G401 (cell line): ENCODE data around the gene PCGF1. TPM values are rescaled to one million over a fixed set of nuclear protein-coding genes. Genes with fewer than 3 reads are reported as not detected.
A peak's percentile ranks its signal among the peaks of the same experiment; 100 is the strongest.

Source experiments
- DNase-seq: peaks from one replicate; pipeline ENCODE4 v3.0.0-alpha.2; 2015; ENCODE audit warnings: low spot score
- in situ Hi-C: cut with HindIII; loops from 2 replicates; pipeline ENCODE4 v1.10.0; 2016; ENCODE audit warnings: low sequenced_read_pairs, mixed read lengths
- total RNA-seq: library from RNA; depleted of rRNA; stranded (reverse); fragments of >200 nt; shearing (Covaris generic); gene quantifications from 2 replicates; pipeline ENCODE4 v1.2.3, GENCODE V29; 2014; rRNA removed

PCGF1 gene
- 38.2 and 39.9 TPM in 2 replicates for total RNA-seq

DNA sequence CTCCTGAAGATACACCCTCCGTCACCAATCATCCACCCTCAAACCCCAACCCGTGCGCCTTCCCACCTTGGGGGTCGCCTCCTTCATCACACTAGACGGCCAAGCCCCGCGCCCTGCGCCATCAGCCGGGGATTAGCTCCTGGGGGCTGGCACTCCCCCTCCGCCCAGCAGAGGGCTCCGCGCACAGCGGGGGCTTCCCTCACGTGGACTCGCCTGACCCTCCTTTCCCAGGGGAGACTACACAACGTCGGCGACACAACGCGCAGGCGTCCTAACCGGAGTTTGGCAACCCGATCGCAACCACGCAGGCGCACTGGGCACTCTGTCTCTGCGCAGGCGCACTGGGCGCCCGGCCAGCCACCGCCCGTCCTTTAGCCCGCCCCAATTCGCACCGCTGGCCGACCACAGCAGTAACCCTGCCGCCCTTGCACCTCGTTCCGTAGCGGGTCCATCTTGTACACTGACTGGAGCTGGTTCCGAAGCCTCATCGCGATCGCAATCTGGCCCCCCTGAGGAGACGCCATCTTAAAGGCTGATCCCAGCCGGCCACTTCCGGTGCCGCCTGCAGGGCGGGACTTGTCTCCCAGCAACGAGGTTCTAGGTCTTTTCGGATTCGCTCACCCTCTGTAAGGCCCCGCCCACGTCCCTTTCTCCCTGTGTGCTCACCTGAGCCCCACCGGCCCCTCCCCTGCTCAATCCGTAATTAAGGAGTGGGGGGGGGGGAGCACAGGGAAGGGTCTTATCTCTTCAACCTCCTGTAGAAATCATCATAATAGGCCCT lies at the start of gene PCGF1:
Gene PCGF1 (minus strand): TSS at position 551 of the 781 bp plus-strand sequence. CDS start 27 bp downstream, at position 524.
- in situ Hi-C loops: no loop called here
- DNase-seq: peak; percentile 99

DNA sequence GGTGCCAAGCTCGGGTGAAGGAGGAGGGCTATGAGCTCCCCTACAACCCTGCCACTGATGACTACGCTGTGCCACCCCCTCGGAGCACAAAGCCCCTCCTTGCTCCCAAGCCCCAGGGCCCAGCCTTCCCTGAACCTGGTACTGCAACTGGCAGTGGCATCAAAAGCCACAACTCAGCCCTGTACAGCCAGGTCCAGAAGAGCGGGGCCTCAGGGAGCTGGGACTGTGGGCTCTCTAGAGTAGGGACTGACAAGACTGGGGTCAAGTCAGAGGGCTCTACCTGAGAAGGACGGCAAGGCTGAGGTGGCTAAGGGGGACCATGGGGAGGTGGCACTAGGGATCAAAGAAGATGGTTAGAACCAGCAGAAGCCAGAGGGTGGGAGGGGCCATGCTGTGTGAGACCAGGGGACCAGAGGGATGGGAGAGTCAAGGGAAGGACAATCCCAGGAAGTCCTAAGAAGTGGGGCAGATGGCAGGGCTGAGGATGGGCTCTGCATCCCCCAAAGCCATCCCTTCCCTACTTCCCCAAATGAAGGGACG lies 49.4 kb upstream of the PCGF1 start:
- in situ Hi-C loops: no loop called here
- no peak for DNase-seq

DNA sequence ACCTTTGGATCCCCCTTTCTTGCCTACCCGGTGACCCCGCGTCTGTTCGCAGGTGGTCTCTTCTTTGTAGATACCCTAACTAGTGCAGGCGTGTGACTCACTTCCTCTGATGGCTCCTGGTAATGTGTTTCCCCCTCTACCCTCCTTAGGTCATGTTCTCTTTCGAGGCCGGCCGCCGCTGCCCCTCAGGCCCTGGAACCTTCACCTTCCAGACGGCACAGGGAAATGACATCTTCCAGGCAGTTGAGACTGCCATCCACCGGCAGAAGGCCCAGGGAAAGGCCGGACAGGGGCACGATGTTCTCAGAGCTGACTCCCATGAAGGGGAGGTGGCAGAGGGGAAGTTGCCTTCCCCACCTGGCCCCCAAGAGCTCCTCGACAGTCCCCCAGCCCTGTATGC lies 48.7 kb upstream of the PCGF1 start:
- DNase-seq: no peak
- in situ Hi-C loops: no loop called here

DNA sequence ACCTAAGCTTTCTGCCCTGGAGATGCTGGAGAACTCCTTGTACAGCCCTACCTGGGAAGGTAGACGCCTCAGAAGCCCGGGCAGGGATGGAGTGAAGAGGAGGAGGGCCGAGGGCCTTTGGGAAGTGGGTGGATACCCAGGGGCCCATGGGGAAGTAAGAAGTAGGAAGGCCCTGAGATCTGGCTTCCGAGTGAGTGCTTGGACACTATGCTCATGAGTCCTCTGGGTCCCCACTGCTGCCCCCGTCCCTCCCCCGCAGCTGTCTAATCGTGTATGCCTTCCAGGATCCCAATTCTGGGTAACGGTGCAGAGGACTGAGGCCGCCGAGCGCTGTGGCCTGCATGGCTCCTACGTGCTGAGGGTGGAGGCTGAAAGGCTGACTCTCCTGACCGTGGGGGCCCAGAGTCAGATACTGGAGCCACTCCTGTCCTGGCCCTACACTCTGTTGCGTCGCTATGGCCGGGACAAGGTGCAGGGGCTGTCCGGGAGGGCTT lies 48.2 kb upstream of the PCGF1 start:
- in situ Hi-C loops: no loop called here
- no peak for DNase-seq

DNA sequence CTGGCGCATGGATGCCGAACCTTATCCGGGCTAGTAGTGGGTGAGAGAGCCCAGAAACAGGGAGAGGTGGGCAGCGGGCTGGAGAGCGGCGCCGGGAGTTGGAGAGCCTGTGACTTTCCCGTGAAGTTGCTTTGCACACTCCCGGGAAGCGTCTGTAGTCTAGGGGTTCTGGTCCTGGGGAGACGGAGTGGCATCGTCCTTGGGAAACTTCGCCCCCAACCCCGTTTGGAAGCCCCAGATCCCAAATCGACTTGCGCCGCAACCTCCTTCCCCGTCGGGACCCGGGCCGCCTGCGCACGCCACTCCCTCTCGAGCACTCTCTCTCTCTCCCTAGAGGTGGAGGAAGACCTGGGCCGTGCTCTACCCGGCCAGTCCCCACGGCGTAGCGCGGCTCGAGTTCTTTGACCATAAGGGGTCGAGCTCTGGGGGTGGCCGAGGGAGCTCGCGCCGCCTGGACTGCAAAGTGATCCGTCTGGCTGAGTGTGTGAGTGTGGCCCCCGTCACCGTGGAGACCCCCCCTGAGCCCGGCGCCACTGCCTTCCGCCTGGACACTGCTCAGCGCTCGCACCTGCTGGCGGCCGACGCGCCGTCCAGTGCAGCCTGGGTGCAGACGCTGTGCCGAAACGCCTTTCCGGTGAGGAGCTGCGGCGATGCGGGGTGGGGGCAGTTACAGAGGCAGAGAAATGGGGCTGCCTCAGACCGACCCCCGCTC lies 47.5 kb upstream of the PCGF1 start:
- in situ Hi-C loops: no loop called here
- DNase-seq: no peak

DNA sequence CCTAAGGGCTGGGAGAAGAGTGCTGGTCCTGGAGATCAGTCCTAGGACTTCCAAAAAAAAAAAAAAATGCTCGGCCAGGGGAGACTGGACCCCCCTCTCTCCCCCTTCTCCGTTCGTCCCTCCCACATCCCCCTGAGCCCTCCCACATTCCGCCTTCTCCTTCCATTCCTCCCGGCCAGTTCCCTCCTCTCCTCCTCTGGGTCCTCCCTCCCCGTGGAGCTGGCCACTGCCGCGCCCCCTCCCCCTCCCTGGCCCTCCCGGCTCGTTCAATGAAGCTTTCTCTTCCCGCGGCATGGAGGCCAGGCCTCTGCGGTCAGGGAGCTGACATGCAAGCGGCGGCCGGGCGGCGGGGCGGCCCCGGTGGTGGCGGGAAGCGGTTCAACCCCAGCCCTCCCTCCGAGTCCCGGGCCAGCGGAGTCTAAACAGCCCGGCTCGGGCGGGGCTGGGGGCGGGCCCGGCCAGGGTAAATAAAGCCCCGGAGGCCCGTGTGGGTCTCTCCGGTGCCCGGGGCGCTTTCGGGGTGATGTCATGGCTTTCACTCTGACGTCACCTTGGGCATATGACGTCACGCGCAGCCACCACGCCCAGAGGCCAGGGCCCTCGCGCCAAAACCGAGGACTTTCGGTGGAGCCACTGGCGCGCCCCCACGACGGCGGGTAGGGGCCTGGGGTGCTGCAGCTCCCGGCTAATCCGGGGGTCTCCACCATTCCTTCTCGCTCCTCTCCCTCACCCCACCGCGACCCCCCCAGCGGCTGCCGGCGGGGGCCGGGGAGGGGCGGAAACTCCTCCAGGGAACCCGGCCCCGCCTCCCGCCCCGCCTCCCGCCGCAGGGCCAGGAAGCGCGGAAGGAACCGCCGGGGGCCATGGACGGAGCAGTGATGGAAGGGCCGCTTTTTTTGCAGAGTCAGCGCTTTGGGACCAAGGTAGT lies 46.7 kb upstream of the PCGF1 start, which contains the start of the genes DOK1 and LOXL3:
Gene DOK1 (plus strand): TSS at position 829 of the 928 bp plus-strand sequence. CDS start 35 bp downstream, at position 864.
Gene LOXL3 (minus strand): TSS at position 51 of the 928 bp plus-strand sequence. CDS start 1,308 bp downstream, outside the sequence.
- peak; percentile 49 for DNase-seq
- in situ Hi-C loops: no loop called here

DNA sequence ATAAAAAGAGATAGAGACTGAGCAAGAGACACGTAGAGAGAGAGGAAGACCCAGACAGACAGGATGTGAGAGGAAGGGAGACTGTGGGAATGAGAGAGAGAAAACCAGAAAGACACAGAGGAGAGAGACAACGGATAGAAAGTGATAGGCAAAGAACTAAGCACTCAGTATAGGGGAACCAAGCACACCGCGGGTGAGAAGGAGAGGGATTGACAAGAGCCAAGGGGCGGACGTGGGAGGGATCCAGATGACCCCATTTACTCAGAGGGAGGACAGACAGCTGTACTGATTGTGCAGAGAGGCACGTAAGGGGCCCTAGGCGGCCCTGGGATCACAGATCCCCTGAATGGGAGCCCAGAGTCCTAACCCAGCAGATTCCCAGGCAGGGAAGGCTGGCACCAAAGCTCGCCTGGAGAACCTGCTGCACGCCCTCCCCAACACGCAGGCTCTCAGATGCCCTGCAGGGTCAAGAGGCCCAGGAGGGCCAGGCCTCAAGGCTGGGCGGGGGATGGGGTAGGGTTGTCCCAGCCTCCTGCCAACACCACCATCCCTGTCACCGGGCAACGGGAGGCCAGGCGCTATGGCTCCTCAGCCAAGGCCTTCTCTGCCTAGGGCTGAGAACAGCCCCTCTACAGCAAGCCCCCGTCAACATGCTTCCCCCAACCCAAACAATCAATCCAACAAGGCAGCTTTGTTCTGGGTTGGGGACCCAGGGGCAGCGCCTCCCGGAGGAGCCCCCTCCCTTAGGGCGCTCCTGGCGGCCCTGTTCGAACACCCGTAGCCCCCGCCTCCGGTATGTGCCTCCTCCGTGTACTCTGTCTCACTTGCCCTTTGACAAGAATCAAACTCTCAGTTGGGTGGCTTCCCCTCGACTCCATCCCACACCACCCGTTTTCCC lies 45.7 kb upstream of the PCGF1 start:
- in situ Hi-C loops: no loop called here
- DNase-seq: no peak

DNA sequence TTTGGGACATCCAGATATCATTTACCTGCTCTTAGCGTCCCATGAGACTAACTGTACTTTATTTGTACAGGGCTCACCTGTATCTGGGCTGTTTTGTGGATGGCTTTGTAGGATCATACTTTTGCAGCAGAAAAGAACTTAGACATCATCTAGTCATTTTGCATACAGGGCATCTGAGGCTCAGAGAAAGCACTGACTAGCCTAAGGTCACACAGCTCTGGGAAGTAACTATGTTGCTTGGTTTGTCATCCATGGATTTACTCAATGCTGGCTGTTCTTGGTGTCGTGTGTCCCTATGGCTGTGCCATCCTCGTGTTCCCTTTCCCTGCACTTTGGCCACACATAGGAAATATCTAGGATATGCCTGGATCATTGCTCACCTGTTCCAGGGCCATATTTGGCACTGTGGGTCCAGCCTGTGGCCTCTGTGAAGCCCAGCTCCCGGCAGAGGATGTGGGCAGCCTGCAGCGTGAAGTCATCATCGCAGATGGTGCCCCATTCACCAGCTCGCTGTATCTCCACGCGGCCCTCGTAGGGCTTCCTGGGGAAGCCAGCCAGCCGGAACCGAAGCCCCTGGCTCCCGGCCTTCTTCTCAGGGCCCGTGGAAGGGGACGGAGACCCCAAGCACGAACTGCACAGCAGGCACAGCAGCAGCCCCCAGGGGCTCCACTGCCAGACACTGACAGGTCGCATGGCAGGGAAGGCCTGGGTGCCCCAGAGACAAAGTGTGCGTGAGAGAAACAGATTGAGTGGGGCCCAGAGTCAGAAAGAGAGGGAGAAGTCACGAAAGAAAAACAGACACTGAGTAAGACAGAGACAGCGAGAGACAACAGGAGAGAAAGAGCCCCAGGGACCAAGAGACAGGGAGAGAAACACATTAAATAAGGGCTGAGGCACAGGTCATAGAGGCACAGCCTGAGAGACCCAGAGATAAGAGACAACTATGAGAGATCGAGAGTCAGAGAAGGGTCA lies 44.7 kb upstream of the PCGF1 start:
- DNase-seq: no peak
- in situ Hi-C loops: no loop called here

DNA sequence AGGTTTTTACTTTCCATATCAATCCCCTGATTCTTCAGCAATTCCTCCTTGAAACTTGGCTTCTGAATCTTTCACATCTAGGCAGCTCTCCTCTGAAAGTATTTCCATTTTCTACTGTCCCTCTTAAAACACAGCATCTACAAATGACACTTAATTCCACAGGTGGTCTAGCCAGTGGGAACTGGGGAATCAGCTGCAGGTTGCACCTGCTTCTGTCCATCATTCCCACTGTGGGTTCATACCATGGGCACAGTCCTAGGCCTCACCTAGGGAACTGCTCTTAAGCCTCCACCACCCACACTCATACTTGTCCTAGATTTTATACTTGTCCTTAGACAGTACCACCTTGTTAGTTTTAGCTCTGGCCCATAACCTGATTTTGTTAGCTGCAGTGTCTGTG lies 44.0 kb upstream of the PCGF1 start:
- in situ Hi-C loops: no loop called here
- DNase-seq: no peak

DNA sequence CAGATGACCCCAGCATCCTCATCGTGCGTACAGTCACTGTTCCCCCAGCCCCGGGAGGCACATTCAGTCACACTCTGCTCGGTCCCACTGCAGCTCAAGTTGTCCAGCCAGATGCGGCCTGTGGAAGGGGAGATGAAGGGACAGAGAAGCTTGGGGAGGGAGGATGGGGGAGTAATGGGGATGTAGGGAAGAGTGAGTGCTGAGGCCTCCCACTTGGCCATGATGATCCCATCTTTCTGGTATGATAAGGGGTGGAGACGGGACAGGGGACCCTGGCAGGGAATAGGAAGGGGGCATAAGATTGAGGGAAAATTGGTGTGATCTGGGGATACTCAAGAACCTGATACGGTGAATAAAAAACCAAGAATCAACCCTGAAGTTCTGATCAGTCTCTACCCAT lies 42.7 kb upstream of the PCGF1 start:
- no peak for DNase-seq
- in situ Hi-C loops: no loop called here

DNA sequence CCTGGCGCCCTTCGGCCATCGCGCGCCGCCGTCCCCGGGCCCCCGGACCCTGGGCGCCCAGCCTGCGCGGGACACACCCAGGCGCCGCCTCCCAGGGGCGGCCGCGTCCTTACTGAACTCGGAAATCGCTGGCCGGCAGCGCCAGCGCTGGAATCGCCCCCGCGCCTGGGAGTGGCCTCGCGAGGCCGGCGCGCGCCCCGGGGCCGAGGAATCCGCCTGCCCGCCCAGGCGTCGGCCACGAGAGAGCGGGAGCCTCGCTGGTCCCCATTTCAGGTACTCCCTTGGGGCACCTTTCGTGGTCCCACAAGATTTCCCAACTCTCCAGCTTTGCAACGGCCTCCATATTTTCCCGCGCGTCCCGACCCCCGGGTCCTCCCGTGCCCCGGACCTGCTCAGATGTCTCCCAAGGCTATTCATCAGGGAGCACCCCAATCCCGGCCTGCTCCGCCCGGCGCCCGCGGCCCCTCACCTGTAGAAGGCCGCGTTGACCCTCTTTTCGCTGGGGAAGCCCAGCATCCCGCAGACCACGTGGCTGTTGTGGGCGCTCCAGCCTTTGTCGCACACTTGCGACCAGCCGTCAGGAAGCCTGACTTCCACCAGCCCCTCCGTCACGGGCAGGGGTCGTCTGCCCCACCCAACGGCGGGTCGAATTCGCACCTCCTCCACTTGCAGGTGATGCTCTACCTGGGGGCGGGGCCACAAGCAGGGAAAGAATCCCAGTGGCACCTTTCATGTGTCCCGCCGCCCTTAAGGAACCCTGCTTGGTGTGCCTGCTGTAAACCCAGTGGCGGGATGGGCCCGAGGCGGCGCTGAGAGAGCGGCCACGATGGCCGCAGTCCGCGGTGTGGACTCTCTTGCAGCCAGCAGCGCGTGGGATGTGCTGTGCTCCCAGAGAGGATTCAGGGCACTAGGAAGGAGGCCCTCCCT lies 41.7 kb upstream of the PCGF1 start:
- in situ Hi-C loops: no loop called here
- DNase-seq: peak; percentile 22

DNA sequence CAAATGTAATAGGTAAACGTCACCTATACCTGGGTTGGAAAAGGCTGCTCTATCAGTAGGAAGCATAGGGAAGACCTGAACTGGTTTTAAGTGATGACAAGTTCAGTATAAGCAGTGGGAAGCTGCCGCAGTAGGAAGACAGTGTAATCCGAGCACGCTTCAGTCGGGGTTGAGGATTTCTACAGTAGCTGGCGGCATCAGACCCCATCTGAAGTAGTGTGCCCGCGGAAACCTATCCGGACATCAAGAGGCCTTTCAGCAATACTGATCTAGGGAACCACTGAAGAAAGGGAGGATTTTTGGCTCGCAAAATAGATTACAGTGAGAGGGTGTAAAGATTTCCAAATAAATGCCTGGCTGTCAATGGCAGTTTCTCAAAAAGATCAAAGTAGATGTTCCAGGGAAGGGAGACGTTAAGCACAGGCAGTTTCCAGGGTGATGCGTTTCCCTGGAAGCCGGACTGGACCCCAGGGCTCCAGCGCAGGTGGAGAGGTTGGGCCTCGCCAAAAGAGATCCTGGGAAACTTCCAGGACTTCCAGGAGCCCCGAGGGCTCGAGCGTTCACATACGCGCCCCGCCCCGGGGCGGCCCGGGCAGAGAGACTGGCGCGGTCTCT lies 40.9 kb upstream of the PCGF1 start:
- in situ Hi-C loops: no loop called here
- DNase-seq: peak; percentile 27

DNA sequence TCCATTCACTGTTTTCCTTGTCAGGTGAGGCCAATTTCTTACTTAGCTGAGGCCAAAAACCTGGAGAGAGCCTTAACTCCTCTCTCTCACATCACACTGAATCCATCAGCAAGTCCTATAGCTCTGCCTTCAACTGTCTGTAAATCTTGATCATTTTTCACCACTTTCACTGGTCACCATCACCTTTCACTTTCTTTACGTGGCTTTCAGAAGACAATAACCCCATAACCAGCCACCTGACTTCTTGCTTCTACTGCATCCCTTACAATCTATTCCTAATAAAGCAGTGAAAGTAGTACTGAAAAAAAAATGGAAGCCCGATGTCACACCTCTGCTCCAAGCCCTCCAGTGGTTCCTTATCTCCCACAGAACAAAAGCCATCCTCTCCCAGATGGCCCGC lies 38.5 kb upstream of the PCGF1 start:
- no peak for DNase-seq
- in situ Hi-C loops: no loop called here

DNA sequence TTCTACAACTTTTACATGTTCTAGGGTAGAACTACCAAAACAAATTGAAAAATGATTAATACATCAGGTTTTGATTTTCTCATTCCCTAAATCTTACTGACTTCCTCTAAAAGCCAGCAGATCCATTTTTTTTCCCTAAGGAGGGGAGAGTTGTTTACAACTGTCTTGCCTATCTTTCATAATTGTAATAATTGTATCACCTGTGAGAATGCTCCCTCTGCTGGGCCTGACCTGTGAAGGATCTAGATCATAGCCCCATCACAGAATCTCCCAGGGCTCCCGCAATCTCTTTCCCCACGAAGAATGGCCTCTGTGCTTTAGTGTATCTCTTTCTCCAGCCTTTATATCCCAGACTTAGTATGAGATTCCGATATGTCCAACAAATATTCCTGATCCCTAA lies 37.1 kb upstream of the PCGF1 start:
- in situ Hi-C loops: no loop called here
- no peak for DNase-seq

DNA sequence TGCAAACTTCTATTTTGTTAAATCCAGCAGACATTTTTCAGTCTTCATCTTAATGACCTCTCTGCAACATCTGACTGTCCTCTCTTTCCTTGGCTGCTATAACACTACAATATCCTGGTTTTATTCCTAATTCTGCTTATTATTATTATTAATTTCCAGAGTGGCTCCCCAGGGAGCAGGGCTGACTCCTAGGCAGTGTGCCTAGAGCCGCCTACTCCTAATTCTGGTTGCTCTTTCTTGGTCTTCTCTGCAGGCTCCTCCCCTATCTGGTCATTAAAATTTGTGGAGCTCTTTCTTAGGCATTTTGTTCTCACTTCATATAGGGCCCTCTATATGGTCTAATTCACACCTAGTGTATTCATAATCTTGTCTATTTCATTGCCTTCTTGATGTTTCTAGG lies 35.5 kb upstream of the PCGF1 start:
- no peak for DNase-seq
- in situ Hi-C loops: no loop called here

DNA sequence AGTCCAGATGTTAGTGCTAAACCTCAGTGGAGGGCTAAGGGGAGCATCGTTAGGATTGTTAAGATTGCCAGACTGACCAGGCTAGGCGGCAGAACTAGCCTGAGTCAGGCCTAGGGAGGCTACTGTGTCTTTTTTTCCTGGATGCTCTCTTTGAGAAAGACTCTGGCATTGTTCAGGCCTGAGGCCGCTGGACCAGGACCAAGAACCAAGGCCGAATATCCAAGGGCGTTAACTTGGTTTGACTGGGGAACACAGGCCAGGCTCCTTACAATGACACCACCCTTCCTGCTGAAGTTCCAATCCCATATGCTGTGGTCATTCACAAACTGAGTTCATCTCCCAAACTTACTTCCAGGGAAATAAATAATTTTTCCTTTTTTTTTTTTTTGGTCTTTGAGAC lies 32.8 kb upstream of the PCGF1 start:
- no peak for DNase-seq
- in situ Hi-C loops: no loop called here
